ENCODE results near the gene SSH2. TPM values are rescaled to one million over a fixed set of nuclear protein-coding genes. Genes with fewer than 3 reads are reported as not detected.
"Not testable (repeated sequence)": the region's sequence is repeated elsewhere in the genome, so short reads cannot be mapped to it uniquely, and the experiment has no call there.

The SSH2 gene
- polyA plus RNA-seq, 1 donor from 2014 or later: 16.6 TPM

- no peaks in the 10 kb centered on the region for H3K36me3 ChIP-seq (ENCODE audit: insufficient read depth, low read length)
- H3K27ac ChIP-seq (ENCODE audit: low read length): no peak overlapping the region
- H3K4me2 ChIP-seq (ENCODE audit: low read length): no peak overlapping the region
- TF ChIP-seq TAF1 (IDR thresholded peaks at IDR 0.05; ENCODE audit: low read depth) (no peak), RAD21 (conservative IDR thresholded peaks at IDR 0.05) (no peak), EP300 (conservative IDR thresholded peaks at IDR 0.05; ENCODE audit: poor library complexity, severe bottlenecking) (no peak), SMC3 (conservative IDR thresholded peaks at IDR 0.05; ENCODE audit: poor library complexity) (no peak), POLR2AphosphoS5 (IDR thresholded peaks at IDR 0.05) (no peak), EZH2 (IDR thresholded peaks at IDR 0.05; ENCODE audit: borderline replicate concordance, insufficient read depth, low read length, poor library complexity, severe bottlenecking) (no peak), MXI1 (conservative IDR thresholded peaks at IDR 0.05; ENCODE audit: poor library complexity, severe bottlenecking) (no peak)
- TF ChIP-seq, protein P1, sequence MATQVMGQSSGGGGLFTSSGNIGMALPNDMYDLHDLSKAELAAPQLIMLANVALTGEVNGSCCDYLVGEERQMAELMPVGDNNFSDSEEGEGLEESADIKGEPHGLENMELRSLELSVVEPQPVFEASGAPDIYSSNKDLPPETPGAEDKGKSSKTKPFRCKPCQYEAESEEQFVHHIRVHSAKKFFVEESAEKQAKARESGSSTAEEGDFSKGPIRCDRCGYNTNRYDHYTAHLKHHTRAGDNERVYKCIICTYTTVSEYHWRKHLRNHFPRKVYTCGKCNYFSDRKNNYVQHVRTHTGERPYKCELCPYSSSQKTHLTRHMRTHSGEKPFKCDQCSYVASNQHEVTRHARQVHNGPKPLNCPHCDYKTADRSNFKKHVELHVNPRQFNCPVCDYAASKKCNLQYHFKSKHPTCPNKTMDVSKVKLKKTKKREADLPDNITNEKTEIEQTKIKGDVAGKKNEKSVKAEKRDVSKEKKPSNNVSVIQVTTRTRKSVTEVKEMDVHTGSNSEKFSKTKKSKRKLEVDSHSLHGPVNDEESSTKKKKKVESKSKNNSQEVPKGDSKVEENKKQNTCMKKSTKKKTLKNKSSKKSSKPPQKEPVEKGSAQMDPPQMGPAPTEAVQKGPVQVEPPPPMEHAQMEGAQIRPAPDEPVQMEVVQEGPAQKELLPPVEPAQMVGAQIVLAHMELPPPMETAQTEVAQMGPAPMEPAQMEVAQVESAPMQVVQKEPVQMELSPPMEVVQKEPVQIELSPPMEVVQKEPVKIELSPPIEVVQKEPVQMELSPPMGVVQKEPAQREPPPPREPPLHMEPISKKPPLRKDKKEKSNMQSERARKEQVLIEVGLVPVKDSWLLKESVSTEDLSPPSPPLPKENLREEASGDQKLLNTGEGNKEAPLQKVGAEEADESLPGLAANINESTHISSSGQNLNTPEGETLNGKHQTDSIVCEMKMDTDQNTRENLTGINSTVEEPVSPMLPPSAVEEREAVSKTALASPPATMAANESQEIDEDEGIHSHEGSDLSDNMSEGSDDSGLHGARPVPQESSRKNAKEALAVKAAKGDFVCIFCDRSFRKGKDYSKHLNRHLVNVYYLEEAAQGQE (IDR thresholded peaks at IDR 0.05; ENCODE audit: borderline replicate concordance): no peak
- TF ChIP-seq, protein P2, sequence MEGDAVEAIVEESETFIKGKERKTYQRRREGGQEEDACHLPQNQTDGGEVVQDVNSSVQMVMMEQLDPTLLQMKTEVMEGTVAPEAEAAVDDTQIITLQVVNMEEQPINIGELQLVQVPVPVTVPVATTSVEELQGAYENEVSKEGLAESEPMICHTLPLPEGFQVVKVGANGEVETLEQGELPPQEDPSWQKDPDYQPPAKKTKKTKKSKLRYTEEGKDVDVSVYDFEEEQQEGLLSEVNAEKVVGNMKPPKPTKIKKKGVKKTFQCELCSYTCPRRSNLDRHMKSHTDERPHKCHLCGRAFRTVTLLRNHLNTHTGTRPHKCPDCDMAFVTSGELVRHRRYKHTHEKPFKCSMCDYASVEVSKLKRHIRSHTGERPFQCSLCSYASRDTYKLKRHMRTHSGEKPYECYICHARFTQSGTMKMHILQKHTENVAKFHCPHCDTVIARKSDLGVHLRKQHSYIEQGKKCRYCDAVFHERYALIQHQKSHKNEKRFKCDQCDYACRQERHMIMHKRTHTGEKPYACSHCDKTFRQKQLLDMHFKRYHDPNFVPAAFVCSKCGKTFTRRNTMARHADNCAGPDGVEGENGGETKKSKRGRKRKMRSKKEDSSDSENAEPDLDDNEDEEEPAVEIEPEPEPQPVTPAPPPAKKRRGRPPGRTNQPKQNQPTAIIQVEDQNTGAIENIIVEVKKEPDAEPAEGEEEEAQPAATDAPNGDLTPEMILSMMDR (IDR thresholded peaks at IDR 0.05; ENCODE audit: poor library complexity, severe bottlenecking): no peak
- no peaks in the 10 kb centered on the region for H3K9me3 ChIP-seq (ENCODE audit: low read length)
- H3K9me2 ChIP-seq (ENCODE audit: insufficient read depth, low read length): no peaks in the 10 kb centered on the region
- no peaks in the 10 kb centered on the region for H3K79me2 ChIP-seq (replicated peaks; ENCODE audit: insufficient read depth, low read length)
- no peaks in the 10 kb centered on the region for H4K20me1 ChIP-seq (ENCODE audit: insufficient read depth)
- no peaks in the 10 kb centered on the region for H3F3A ChIP-seq (ENCODE audit: insufficient read depth, low read length, poor library complexity, severe bottlenecking)
- no peak overlapping the region for H3K4me3 ChIP-seq (ENCODE audit: low read length)
- H3K9ac ChIP-seq (ENCODE audit: low read length): no peak overlapping the region
- H3K27me3 ChIP-seq (ENCODE audit: insufficient read depth, low read depth, low read length): peaks cover 3% of the 10 kb centered on the region
- H2AFZ ChIP-seq (ENCODE audit: low read depth, low read length): no peak overlapping the region
Observed at GRCh38 chr17:29936724-29937123, 6.7 kb upstream of the SSH2 start.

DNA sequence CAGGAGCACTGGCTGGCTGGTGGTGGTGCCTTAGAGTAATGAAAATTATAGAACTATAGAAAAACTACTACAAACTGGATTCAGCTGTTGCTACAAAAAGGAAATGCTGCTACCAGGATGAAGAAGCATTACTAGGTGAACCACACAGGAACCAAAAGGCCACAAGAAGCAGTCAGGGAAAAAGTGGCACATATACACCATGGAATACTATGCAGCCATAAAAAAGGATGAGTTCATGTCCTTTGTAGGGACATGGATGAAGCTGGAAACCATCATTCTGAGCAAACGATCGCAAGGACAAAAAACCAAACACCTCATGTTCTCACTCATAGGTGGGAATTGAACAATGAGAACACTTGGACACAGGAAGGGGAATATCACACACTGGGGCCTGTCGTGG lies 5.9 kb upstream of the SSH2 start:
- H3F3A ChIP-seq (ENCODE audit: insufficient read depth, low read length, poor library complexity, severe bottlenecking); H2AFZ ChIP-seq (ENCODE audit: low read depth, low read length); H3K9me3 ChIP-seq (ENCODE audit: low read length); H3K36me3 ChIP-seq (ENCODE audit: insufficient read depth, low read length); H4K20me1 ChIP-seq (ENCODE audit: insufficient read depth); H3K9ac ChIP-seq (ENCODE audit: low read length); H3K79me2 ChIP-seq (replicated peaks; ENCODE audit: insufficient read depth, low read length); H3K9me2 ChIP-seq (ENCODE audit: insufficient read depth, low read length); H3K27ac ChIP-seq (ENCODE audit: low read length); H3K4me2 ChIP-seq (ENCODE audit: low read length); H3K4me3 ChIP-seq (ENCODE audit: low read length); H3K27me3 ChIP-seq (ENCODE audit: insufficient read depth, low read depth, low read length): not testable (repeated sequence)

- Histone ChIP-seq H3K79me2 (replicated peaks; ENCODE audit: insufficient read depth, low read length) (peaks cover 12% of the 10 kb centered on the region), H3K4me3 (ENCODE audit: low read length) (no peak overlapping the region), H3K27me3 (ENCODE audit: insufficient read depth, low read depth, low read length) (no peaks in the 10 kb centered on the region), H3K9me3 (ENCODE audit: low read length) (no peaks in the 10 kb centered on the region), H3K36me3 (ENCODE audit: insufficient read depth, low read length) (no peaks in the 10 kb centered on the region), H3F3A (ENCODE audit: insufficient read depth, low read length, poor library complexity, severe bottlenecking) (peaks cover 8% of the 10 kb centered on the region), H3K27ac (ENCODE audit: low read length) (no peak overlapping the region), H3K9me2 (ENCODE audit: insufficient read depth, low read length) (no peaks in the 10 kb centered on the region), H3K9ac (ENCODE audit: low read length) (no peak overlapping the region), H4K20me1 (ENCODE audit: insufficient read depth) (no peaks in the 10 kb centered on the region), H3K4me2 (ENCODE audit: low read length) (no peak overlapping the region), H2AFZ (ENCODE audit: low read depth, low read length) (no peak overlapping the region)
- TF ChIP-seq MXI1 (conservative IDR thresholded peaks at IDR 0.05; ENCODE audit: poor library complexity, severe bottlenecking) (no peak), RAD21 (conservative IDR thresholded peaks at IDR 0.05) (no peak), POLR2AphosphoS5 (IDR thresholded peaks at IDR 0.05) (no peak), TAF1 (IDR thresholded peaks at IDR 0.05; ENCODE audit: low read depth) (no peak), EP300 (conservative IDR thresholded peaks at IDR 0.05; ENCODE audit: poor library complexity, severe bottlenecking) (no peak), SMC3 (conservative IDR thresholded peaks at IDR 0.05; ENCODE audit: poor library complexity) (no peak), EZH2 (IDR thresholded peaks at IDR 0.05; ENCODE audit: borderline replicate concordance, insufficient read depth, low read length, poor library complexity, severe bottlenecking) (no peak)
- TF ChIP-seq, protein P1 (IDR thresholded peaks at IDR 0.05; ENCODE audit: borderline replicate concordance): no peak
- TF ChIP-seq, protein P2 (IDR thresholded peaks at IDR 0.05; ENCODE audit: poor library complexity, severe bottlenecking): no peak
Observed at GRCh38 chr17:29933379-29933778, 3.4 kb upstream of the SSH2 start.

Data from neural cell (in vitro differentiated cells).